Mammary epithelial cell (primary cell): ENCODE measurements around the gene MAPKAPK2.

ENCODE experiments used
- CTCF ChIP-seq, 2 donors: IDR thresholded peaks in 1 of 2; conservative IDR thresholded peaks in 1 of 2; 2 replicates each; pipeline ENCODE4 v1.5.1; 2011 to 2012; ENCODE audit warnings: inconsistent platforms in 2 of 2, low read length in 2 of 2, mild to moderate bottlenecking in 2 of 2, control low read depth in 1 of 2, low read depth in 1 of 2; ENCODE audit not compliant: insufficient read depth in 1 of 2; ENCODE audit errors: extremely low read depth in 1 of 2
- EZH2 ChIP-seq: IDR thresholded peaks from 2 replicates; pipeline ENCODE4 v1.6.1; 2012; ENCODE audit warnings: low read length, inconsistent platforms, borderline replicate concordance

- TF ChIP-seq CTCF (conservative IDR thresholded peaks at IDR 0.05 in 1 of 2, IDR thresholded peaks at IDR 0.05 in 1 of 2; ENCODE audit: extremely low read depth in 1 of 2, insufficient read depth in 1 of 2, low read depth in 1 of 2, low read length in 2 of 2) (no peak), EZH2 (no peak)
These were observed 27.0 kb upstream of the MAPKAPK2 start for GRCh38 chr1:206657751-206658150.
